ENCODE results near the gene KCNQ5. TPM values are rescaled to one million over a fixed set of nuclear protein-coding genes. Genes with fewer than 3 reads are reported as not detected.

KCNQ5 gene
- polyA plus RNA-seq, 1 donor (not counting 4 experiments of a cell fraction or from before 2014, with no cell fraction given): 3.4 TPM

DNA sequence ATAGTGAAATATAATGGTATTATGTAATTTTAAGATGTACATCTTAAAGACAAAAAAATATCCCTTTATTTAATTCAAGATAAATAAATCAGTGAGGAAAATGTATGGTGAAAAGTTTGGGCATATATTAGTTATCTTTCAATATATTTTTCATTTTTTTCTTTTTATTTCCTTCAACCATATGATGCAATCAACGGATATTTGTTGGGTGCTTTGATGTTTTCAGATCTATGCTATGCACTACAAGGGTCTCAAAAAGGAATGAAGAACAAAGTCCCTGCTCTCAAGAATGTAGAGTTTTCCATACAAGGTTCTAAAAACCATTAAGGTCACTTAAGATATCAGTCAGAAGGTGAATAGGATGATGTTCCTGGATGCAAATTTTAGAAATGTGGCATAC is 345.5 kb downstream of the KCNQ5 start:
- no peak overlapping the region for H2AFZ ChIP-seq (ENCODE audit: control insufficient read depth, low read length)
- DNase-seq (ENCODE audit: low read depth, low spot score) (no peak), FAIRE-seq (no peak)
- peaks cover 15% of the 10 kb centered on the region for H3K4me1 ChIP-seq (ENCODE audit: control insufficient read depth, extremely low read depth, insufficient read depth, low read length)
- H3K4me2 ChIP-seq (ENCODE audit: control insufficient read depth, extremely low read depth, insufficient read depth, low read depth, low read length): no peak overlapping the region
- H3K79me2 ChIP-seq (ENCODE audit: control insufficient read depth, insufficient read depth, low read length): no peaks in the 10 kb centered on the region
- H3K27ac ChIP-seq (ENCODE audit: control insufficient read depth, insufficient read depth, low read length): no peak overlapping the region
- dilution Hi-C loops (cut with MboI; ENCODE audit: extremely low pct_ligation_motif_present, low sequenced_read_pairs): no loop called here
- no peak for TF ChIP-seq EZH2 (IDR thresholded peaks at IDR 0.05; ENCODE audit: low read length)
- TF ChIP-seq, protein P1, sequence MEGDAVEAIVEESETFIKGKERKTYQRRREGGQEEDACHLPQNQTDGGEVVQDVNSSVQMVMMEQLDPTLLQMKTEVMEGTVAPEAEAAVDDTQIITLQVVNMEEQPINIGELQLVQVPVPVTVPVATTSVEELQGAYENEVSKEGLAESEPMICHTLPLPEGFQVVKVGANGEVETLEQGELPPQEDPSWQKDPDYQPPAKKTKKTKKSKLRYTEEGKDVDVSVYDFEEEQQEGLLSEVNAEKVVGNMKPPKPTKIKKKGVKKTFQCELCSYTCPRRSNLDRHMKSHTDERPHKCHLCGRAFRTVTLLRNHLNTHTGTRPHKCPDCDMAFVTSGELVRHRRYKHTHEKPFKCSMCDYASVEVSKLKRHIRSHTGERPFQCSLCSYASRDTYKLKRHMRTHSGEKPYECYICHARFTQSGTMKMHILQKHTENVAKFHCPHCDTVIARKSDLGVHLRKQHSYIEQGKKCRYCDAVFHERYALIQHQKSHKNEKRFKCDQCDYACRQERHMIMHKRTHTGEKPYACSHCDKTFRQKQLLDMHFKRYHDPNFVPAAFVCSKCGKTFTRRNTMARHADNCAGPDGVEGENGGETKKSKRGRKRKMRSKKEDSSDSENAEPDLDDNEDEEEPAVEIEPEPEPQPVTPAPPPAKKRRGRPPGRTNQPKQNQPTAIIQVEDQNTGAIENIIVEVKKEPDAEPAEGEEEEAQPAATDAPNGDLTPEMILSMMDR (optimal IDR thresholded peaks at IDR 0.05 in 1 of 3, IDR thresholded peaks at IDR 0.05 in 1 of 3, conservative IDR thresholded peaks at IDR 0.05 in 1 of 3; ENCODE audit: extremely low read depth in 1 of 3, insufficient read depth in 2 of 3, low read length in 3 of 3): no peak
- no peak overlapping the region for H3K9ac ChIP-seq (ENCODE audit: control insufficient read depth, extremely low read depth, insufficient read depth, low read length)
- H3K4me3 ChIP-seq (ENCODE audit: control insufficient read depth in 2 of 3, extremely low read depth in 1 of 3, insufficient read depth in 2 of 3, low read depth in 1 of 3, low read length in 3 of 3): no peak overlapping the region
- no peaks in the 10 kb centered on the region for H3K9me1 ChIP-seq (ENCODE audit: control insufficient read depth, extremely low read depth, insufficient read depth, low read length)
- H3K36me3 ChIP-seq (ENCODE audit: control insufficient read depth in 2 of 2, extremely low read depth in 1 of 2, insufficient read depth in 2 of 2, low read length in 2 of 2): no peaks in the 10 kb centered on the region
- H4K20me1 ChIP-seq (ENCODE audit: control insufficient read depth, extremely low read depth, insufficient read depth, low read length): no peaks in the 10 kb centered on the region
- no peaks in the 10 kb centered on the region for H3K27me3 ChIP-seq (ENCODE audit: control insufficient read depth, extremely low read depth, insufficient read depth, low read length)
- H3K9me3 ChIP-seq (ENCODE audit: control insufficient read depth, low read depth, low read length): no peaks in the 10 kb centered on the region

DNA sequence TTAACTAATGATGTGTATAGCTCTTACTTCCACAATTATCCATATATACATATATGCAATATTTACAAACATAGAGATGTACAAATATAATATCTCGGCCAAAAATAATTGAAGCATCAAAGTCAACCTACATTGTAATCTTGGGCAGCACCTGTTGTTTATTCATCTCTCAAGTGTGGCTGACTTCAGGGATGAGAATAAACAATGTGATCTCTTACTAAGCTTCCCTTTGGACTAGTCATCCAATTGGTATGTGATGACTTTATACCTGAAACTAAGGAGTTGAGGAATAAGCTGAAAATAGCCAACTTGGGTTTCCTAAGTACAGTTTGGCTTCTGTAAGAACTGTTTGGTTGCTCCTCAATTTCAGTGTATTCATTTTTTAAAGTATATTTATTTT is 346.8 kb downstream of the KCNQ5 start:
- no peak overlapping the region for H3K4me2 ChIP-seq (ENCODE audit: control insufficient read depth, extremely low read depth, insufficient read depth, low read depth, low read length)
- peak; percentile 94 for FAIRE-seq
- DNase-seq (ENCODE audit: low read depth, low spot score): peak; percentile 58

More for the DNA sequence above, 346.8 kb downstream of the KCNQ5 start:
- Histone ChIP-seq H2AFZ (ENCODE audit: control insufficient read depth, low read length) (no peak overlapping the region), H3K36me3 (ENCODE audit: control insufficient read depth in 2 of 2, extremely low read depth in 1 of 2, insufficient read depth in 2 of 2, low read length in 2 of 2) (no peaks in the 10 kb centered on the region), H3K79me2 (ENCODE audit: control insufficient read depth, insufficient read depth, low read length) (no peaks in the 10 kb centered on the region), H4K20me1 (ENCODE audit: control insufficient read depth, extremely low read depth, insufficient read depth, low read length) (no peaks in the 10 kb centered on the region), H3K4me3 (ENCODE audit: control insufficient read depth in 2 of 3, extremely low read depth in 1 of 3, insufficient read depth in 2 of 3, low read depth in 1 of 3, low read length in 3 of 3) (no peak overlapping the region), H3K9me1 (ENCODE audit: control insufficient read depth, extremely low read depth, insufficient read depth, low read length) (no peaks in the 10 kb centered on the region), H3K9ac (ENCODE audit: control insufficient read depth, extremely low read depth, insufficient read depth, low read length) (no peak overlapping the region), H3K9me3 (ENCODE audit: control insufficient read depth, low read depth, low read length) (no peaks in the 10 kb centered on the region), H3K4me1 (ENCODE audit: control insufficient read depth, extremely low read depth, insufficient read depth, low read length) (peaks cover 15% of the 10 kb centered on the region), H3K27ac (ENCODE audit: control insufficient read depth, insufficient read depth, low read length) (peak overlapping the region; percentile 59), H3K27me3 (ENCODE audit: control insufficient read depth, extremely low read depth, insufficient read depth, low read length) (no peaks in the 10 kb centered on the region)
- TF ChIP-seq EZH2 (IDR thresholded peaks at IDR 0.05; ENCODE audit: low read length): no peak
- TF ChIP-seq, protein P1 (optimal IDR thresholded peaks at IDR 0.05 in 1 of 3, IDR thresholded peaks at IDR 0.05 in 1 of 3, conservative IDR thresholded peaks at IDR 0.05 in 1 of 3; ENCODE audit: extremely low read depth in 1 of 3, insufficient read depth in 2 of 3, low read length in 3 of 3): no peak
- dilution Hi-C loops (cut with MboI; ENCODE audit: extremely low pct_ligation_motif_present, low sequenced_read_pairs): no loop called here

Data from keratinocyte (primary cell).